Naive B cell (primary cell): ENCODE results near the gene MYBPC1. TPM values are rescaled to one million over a fixed set of nuclear protein-coding genes. Genes with fewer than 3 reads are reported as not detected.

Experiments
- polyA plus RNA-seq, 6 donors: library from polyadenylated mRNA; unstranded; fragments of 300-500 nt; fragmentation: Illumina TruSeq; gene quantifications; one replicate each; pipeline ENCODE4 v1.2.3, GENCODE V29; 2021; ENCODE audit warnings: low read depth in 6 of 6

Gene MYBPC1
- polyA plus RNA-seq, 6 donors from 2014 or later: not detected

Other genes starting within 250 kb of the MYBPC1 start
- gene ARL1, start 187.2 kb upstream of the MYBPC1 start, polyA plus RNA-seq: 10 to 100 TPM; 26.7 to 53.7 (median 34.6) TPM
- not detected for gene SPIC, start 119.6 kb upstream of the MYBPC1 start, polyA plus RNA-seq
- gene CHPT1, start 102.7 kb downstream of the MYBPC1 start, polyA plus RNA-seq: 100 to 1,000 TPM in 3 of 6 donors, 10 to 100 TPM in 3; 88.3 to 185 (median 105) TPM
- 1 to 10 TPM in 1 of 6 donors, under 1 TPM in 5; 0.74 to 1.6 (median 0.78) TPM for gene SYCP3, start 144.5 kb downstream of the MYBPC1 start, polyA plus RNA-seq
- 10 to 100 TPM; 29.8 to 39.8 (median 33.7) TPM for gene GNPTAB, start 236.0 kb downstream of the MYBPC1 start, polyA plus RNA-seq